Fibroblast of the aortic adventitia (primary cell): Measurements from ENCODE around the gene SGO1. TPM values are rescaled to one million over a fixed set of nuclear protein-coding genes. Genes with fewer than 3 reads are reported as not detected.

Experiments used
- DNase-seq: peaks from one replicate; pipeline ENCODE4 v3.0.0-alpha.2; 2010; ENCODE audit warnings: low read depth
- H3K4me3 ChIP-seq: 2 replicates; pipeline ENCODE4 v1.5.1; 2011; ENCODE audit warnings: low read depth, mild to moderate bottlenecking, control low read depth, low read length, moderate library complexity
- CTCF ChIP-seq: IDR thresholded peaks from 2 replicates; pipeline ENCODE4 v1.5.1; 2011; ENCODE audit warnings: mild to moderate bottlenecking, low read length, control low read depth, inconsistent platforms; ENCODE audit not compliant: insufficient read depth
- total RNA-seq: library from RNA; depleted of rRNA; stranded (reverse); fragments of >200 nt; gene quantifications from 2 replicates; pipeline ENCODE4 v1.2.3, GENCODE V29; 2012; ENCODE audit warnings: low replicate concordance

Gene SGO1
- total RNA-seq, result 0.90 and 14.5 TPM in 2 replicates

DNA sequence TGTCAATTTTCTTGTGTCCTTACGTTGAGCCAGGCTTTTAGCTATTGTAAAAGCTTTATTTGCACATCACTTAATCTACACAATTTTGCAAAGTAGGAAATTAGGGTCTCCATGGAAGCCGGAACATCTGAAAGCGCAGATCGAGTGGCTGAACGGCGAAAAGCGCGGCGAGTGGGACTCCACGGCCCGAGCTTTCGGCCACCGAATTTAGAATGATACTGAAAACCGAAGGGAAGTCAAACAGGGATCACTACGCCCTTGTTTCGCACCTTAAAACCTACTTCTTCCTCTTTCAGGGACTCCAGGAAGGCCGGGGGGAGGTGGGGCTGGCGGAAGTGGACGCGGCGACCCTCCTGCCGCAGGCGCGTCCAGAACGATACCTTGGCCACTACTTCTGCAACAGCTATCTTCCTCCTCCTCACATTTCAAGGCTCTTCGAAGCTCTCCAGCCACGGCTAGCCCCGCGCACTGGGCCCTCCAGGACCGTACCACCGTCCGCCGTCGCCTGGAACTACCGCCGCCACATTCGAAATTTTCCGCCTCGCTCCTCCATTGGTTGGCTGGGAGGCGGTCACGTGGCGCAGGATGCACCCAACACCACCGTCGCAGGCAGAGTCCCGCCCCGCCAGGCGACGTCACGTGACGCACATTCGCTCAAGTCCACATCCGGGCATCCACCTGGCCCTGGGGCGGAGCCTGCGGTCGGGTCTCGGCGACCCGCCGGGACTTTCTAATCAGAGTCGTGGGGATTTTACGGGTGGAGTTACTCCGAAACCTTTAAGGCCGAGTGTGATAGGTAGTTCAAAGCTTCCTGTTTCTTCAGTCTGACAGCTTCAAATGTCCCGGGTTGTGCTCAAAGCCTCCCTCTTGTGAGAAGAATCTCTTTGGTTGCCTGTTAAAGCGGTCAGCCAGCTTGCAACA is at the start of gene SGO1:
SGO1 (minus strand) TSS at position 528 of the 921 bp plus-strand sequence. CDS start 2,179 bp downstream, outside the sequence.
- peak within 1 kb of the TSS; percentile 95 for H3K4me3 ChIP-seq
- TF ChIP-seq CTCF, result peak; percentile 16
- peak; percentile 96 for DNase-seq

- DNase-seq, result no peak
- TF ChIP-seq CTCF, result no peak
- H3K4me3 ChIP-seq, result no peak overlapping the region
Measured at GRCh38 chr3:20235796-20236195, 49.8 kb upstream of the SGO1 start.

GRCh38 chr3:20232906-20233780 is 47.1 kb upstream of the SGO1 start:
- no peak for TF ChIP-seq CTCF
- H3K4me3 ChIP-seq, result no peak overlapping the region
- no peak for DNase-seq

DNA sequence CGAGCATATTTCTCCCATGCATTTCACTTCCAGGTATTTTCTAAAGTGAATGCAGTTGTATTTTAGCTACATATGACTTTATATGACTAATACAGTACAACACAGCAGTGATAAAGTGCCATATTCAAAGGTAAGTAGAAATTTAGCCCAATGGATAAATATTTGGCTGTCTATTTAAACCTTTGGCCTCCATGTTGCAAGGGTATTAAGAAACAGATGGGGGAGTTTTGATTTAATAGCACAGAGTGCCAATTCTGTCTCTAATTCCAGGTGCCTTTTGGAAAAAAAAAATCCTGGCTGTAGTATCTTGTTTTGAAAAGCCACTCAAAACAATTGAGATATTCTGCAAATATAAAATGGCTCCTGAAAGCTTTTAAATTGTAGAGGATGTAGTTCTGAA is 44.9 kb upstream of the SGO1 start:
- TF ChIP-seq CTCF, result no peak
- DNase-seq, result no peak
- H3K4me3 ChIP-seq, result no peak overlapping the region

- no peak overlapping the region for H3K4me3 ChIP-seq
- peak; percentile 51 for DNase-seq
- TF ChIP-seq CTCF, result peak; percentile 26
Measured at GRCh38 chr3:20225769-20226168, 39.8 kb upstream of the SGO1 start.

DNA sequence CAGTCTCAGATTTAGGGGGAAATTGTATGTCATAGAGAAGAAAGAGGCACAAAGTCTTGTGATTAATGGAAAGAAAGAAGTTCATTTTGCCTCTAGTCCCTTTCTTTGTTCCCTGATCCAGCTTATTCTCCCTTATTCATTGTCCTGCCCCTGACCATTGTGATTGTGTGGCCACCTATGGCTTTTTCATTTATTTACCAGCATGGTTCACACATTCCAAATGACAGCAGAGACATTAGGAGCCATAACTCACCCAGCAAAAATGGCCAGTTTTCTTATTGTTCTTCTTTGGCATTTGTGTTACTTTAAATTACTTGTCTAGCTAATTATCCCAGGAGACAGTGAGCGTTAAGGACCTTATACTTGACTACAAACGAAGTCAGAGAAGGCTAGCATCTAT is 36.3 kb upstream of the SGO1 start:
- TF ChIP-seq CTCF, result no peak
- no peak for DNase-seq
- H3K4me3 ChIP-seq, result no peak overlapping the region
